WTC11 (cell line): ENCODE data around the gene ELFN1. TPM values are rescaled to one million over a fixed set of nuclear protein-coding genes. Genes with fewer than 3 reads are reported as not detected.

Experiments
- ATAC-seq: fragments of 200-7000 bp; cut with Tn5 transposase; 2 replicates; pipeline ENCODE4 v1.10.0; 2021; ENCODE audit warnings: mild to moderate bottlenecking, moderate library complexity
- CTCF ChIA-PET: fragments of 300-600 bp; sonication (Branson Sonifier 250); formaldehyde crosslinking; loops from one replicate; lab custom pipeline; 2021; ENCODE audit warnings: antibody characterized with exemption; lab: Charles Lee
- POLR2A ChIA-PET: fragments of 350-600 bp; sonication (Branson Sonifier 250); formaldehyde crosslinking; loops from one replicate; lab custom pipeline; 2021; ENCODE audit warnings: antibody characterized with exemption; lab: Charles Lee
- DNase-seq: peaks from one replicate; pipeline ENCODE4 v3.0.0; 2021; ENCODE audit warnings: low spot score
- H3K27ac Mint-ChIP-seq: 2 replicates; pipeline ENCODE4 v1.8.0; 2021; ENCODE audit warnings: mixed read lengths
- H3K27me3 Mint-ChIP-seq: 2 replicates; pipeline ENCODE4 v1.8.0; 2021; ENCODE audit warnings: low read depth, mild to moderate bottlenecking, moderate library complexity, mixed read lengths
- H3K36me3 Mint-ChIP-seq: 2 replicates; pipeline ENCODE4 v1.8.0; 2021; ENCODE audit warnings: mixed read lengths
- H3K4me1 Mint-ChIP-seq: 2 replicates; pipeline ENCODE4 v1.8.0; 2022; ENCODE audit warnings: mixed read lengths
- H3K4me3 Mint-ChIP-seq: 2 replicates; pipeline ENCODE4 v1.8.0; 2021; ENCODE audit warnings: mild to moderate bottlenecking, moderate library complexity, mixed read lengths
- H3K9me3 Mint-ChIP-seq: 2 replicates; pipeline ENCODE4 v1.8.0; 2021; ENCODE audit warnings: mixed read lengths
- ARID4B ChIP-seq: sonication (generic); formaldehyde crosslinking; IDR thresholded peaks from 2 replicates; pipeline ENCODE4 v1.8.0; 2023; ENCODE audit warnings: missing genetic modification reagents, mild to moderate bottlenecking, borderline replicate concordance
- E2F4 ChIP-seq: sonication (generic); formaldehyde crosslinking; IDR thresholded peaks from 2 replicates; pipeline ENCODE4 v1.8.1; 2022; ENCODE audit warnings: low read depth, mild to moderate bottlenecking, moderate library complexity, missing genetic modification reagents, borderline replicate concordance
- E2F5 ChIP-seq: sonication (generic); formaldehyde crosslinking; IDR thresholded peaks from 2 replicates; pipeline ENCODE4 v1.8.1; 2022; ENCODE audit warnings: mild to moderate bottlenecking, moderate library complexity, missing genetic modification reagents
- ESRRA ChIP-seq: sonication (generic); formaldehyde crosslinking; IDR thresholded peaks from 2 replicates; pipeline ENCODE4 v1.8.1; 2022; ENCODE audit warnings: mild to moderate bottlenecking, missing genetic modification reagents, borderline replicate concordance
- ETV6 ChIP-seq: sonication (generic); formaldehyde crosslinking; IDR thresholded peaks from 2 replicates; pipeline ENCODE4 v1.8.1; 2022; ENCODE audit warnings: mild to moderate bottlenecking, missing genetic modification reagents
- FOXJ3 ChIP-seq: sonication (generic); formaldehyde crosslinking; IDR thresholded peaks from 2 replicates; pipeline ENCODE4 v1.9.0; 2021; ENCODE audit warnings: missing genetic modification reagents, mild to moderate bottlenecking, borderline replicate concordance
- FOXP1 ChIP-seq: sonication (generic); formaldehyde crosslinking; IDR thresholded peaks from 2 replicates; pipeline ENCODE4 v1.8.0; 2022; ENCODE audit warnings: missing genetic modification reagents, mild to moderate bottlenecking, moderate library complexity, borderline replicate concordance
- GRHL2 ChIP-seq: fragments of 250-450 bp; sonication (Bioruptor Pico); IDR thresholded peaks from 2 replicates; pipeline ENCODE4 v1.8.0; 2022; ENCODE audit warnings: mild to moderate bottlenecking, moderate library complexity; ENCODE audit not compliant: insufficient replicate concordance, severe bottlenecking
- HMGA2 ChIP-seq: fragments of 250-450 bp; sonication (Bioruptor Pico); IDR thresholded peaks from 2 replicates; pipeline ENCODE4 v1.4.0; 2021; ENCODE audit warnings: mild to moderate bottlenecking, moderate library complexity
- MYBL2 ChIP-seq: sonication (generic); formaldehyde crosslinking; IDR thresholded peaks from 2 replicates; pipeline ENCODE4 v1.8.1; 2023; ENCODE audit warnings: mild to moderate bottlenecking, moderate library complexity, missing genetic modification reagents
- NFYB ChIP-seq: sonication (generic); formaldehyde crosslinking; conservative IDR thresholded peaks from 2 replicates; pipeline ENCODE4 v1.8.0; 2022; ENCODE audit warnings: low read depth, missing genetic modification reagents
- PRDM15 ChIP-seq: sonication (generic); formaldehyde crosslinking; IDR thresholded peaks from 2 replicates; pipeline ENCODE4 v1.8.0; 2022; ENCODE audit warnings: missing genetic modification reagents
- STAT6 ChIP-seq: sonication (generic); formaldehyde crosslinking; conservative IDR thresholded peaks from 2 replicates; pipeline ENCODE4 v1.8.1; 2023; ENCODE audit warnings: mild to moderate bottlenecking, low read depth, missing genetic modification reagents, moderate library complexity
- TEAD1 ChIP-seq: sonication (generic); formaldehyde crosslinking; IDR thresholded peaks from 2 replicates; pipeline ENCODE4 v1.8.0; 2022; ENCODE audit warnings: mild to moderate bottlenecking, missing genetic modification reagents
- ZBTB21 ChIP-seq: sonication (generic); formaldehyde crosslinking; IDR thresholded peaks from 2 replicates; pipeline ENCODE4 v1.8.1; 2023; ENCODE audit warnings: mild to moderate bottlenecking, missing genetic modification reagents, borderline replicate concordance
- ZNF317 ChIP-seq: sonication (generic); formaldehyde crosslinking; IDR thresholded peaks from 2 replicates; pipeline ENCODE4 v1.8.1; 2023; ENCODE audit warnings: low read depth, mild to moderate bottlenecking, moderate library complexity, missing genetic modification reagents, borderline replicate concordance
- ZNF416 ChIP-seq: fragments of 250-450 bp; sonication (Bioruptor Pico); IDR thresholded peaks from 2 replicates; pipeline ENCODE4 v1.9.0; 2021; ENCODE audit warnings: mild to moderate bottlenecking, inconsistent platforms
- ZNF423 ChIP-seq: fragments of 250-450 bp; sonication (Bioruptor Pico); IDR thresholded peaks from 2 replicates; pipeline ENCODE4 v2.1.2; 2022; ENCODE audit warnings: mild to moderate bottlenecking, moderate library complexity
- total RNA-seq: library from RNA; stranded (reverse); gene quantifications from 3 replicates; pipeline ENCODE4 v1.2.3, GENCODE V29; 2021
- TF ChIP-seq, protein P1 (sequence below): sonication (generic); formaldehyde crosslinking; conservative IDR thresholded peaks from 2 replicates; pipeline ENCODE4 v1.8.1; 2022; ENCODE audit warnings: mild to moderate bottlenecking, missing genetic modification reagents
- TF ChIP-seq, protein P2 (sequence below): fragments of 250-450 bp; sonication (Bioruptor Pico); IDR thresholded peaks from 2 replicates; pipeline ENCODE4 v1.9.0; 2021; ENCODE audit warnings: mild to moderate bottlenecking
- TF ChIP-seq, protein P3 (sequence below): sonication (generic); formaldehyde crosslinking; IDR thresholded peaks from 2 replicates; pipeline ENCODE4 v1.8.0; 2023; ENCODE audit warnings: missing genetic modification reagents

Gene ELFN1
- total RNA-seq, 1 experiment from 2014 or later: 4.6 TPM

GRCh38 chr7:1787241-1787640 is 117.2 kb downstream of the ELFN1 start:
- H3K4me1 Mint-ChIP-seq: no peaks in the 10 kb centered on the region
- TF ChIP-seq MYBL2 (CRISPR knock-in tag) (no peak), ARID4B (CRISPR knock-in tag) (no peak), TEAD1 (no peak), E2F5 (no peak), ZNF416 (no peak), NFYB (CRISPR knock-in tag) (no peak), ESRRA (CRISPR knock-in tag) (no peak), FOXJ3 (CRISPR knock-in tag) (no peak), ZNF317 (CRISPR knock-in tag) (no peak), STAT6 (CRISPR knock-in tag) (no peak), ZNF423 (no peak), FOXP1 (CRISPR knock-in tag) (no peak), ZBTB21 (no peak), ETV6 (CRISPR knock-in tag) (no peak), GRHL2 (CRISPR knock-in tag) (no peak), HMGA2 (CRISPR knock-in tag) (no peak)
- TF ChIP-seq, protein P1, sequence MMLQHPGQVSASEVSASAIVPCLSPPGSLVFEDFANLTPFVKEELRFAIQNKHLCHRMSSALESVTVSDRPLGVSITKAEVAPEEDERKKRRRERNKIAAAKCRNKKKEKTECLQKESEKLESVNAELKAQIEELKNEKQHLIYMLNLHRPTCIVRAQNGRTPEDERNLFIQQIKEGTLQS: no peak

DNA sequence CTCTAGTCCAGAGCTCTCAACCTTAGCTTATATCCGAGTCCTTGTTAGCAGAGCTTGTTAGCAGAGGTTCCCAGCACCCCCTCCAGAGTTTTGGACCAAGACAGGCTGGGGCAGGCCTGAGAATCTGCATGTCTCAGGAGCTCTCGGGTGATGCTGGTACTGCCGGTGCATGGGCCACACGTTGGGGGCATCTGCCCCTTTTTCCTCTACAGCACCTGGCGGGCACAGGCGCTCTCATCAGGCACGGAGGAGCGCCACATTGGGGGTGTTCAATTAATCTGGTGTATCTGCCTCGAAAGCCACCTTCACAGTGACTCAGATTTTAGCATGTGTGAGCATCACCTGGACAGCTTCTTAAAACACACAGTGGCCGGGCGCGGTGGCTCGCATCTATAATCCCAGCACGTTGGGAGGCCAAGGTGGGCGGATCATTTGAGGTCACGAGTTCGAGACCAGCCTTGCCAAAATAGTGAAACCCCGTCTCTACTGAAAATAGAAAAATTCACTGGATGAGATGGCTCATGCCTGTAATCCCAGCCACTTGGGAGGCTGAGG is 117.7 kb downstream of the ELFN1 start:
- no peaks in the 10 kb centered on the region for H3K4me1 Mint-ChIP-seq
- no peak overlapping the region for H3K27ac Mint-ChIP-seq
- no peak for DNase-seq
- ChIA-PET CTCF (no interaction called here), POLR2A (no interaction called here)
- peaks cover 8% of the 10 kb centered on the region for H3K27me3 Mint-ChIP-seq
- H3K36me3 Mint-ChIP-seq: peaks cover 10% of the 10 kb centered on the region
- H3K9me3 Mint-ChIP-seq: peaks cover 26% of the 10 kb centered on the region
- ATAC-seq: no peak
- H3K4me3 Mint-ChIP-seq: no peak overlapping the region
- TF ChIP-seq HMGA2 (CRISPR knock-in tag) (no peak), PRDM15 (CRISPR knock-in tag) (no peak), E2F4 (CRISPR knock-in tag) (no peak)
- TF ChIP-seq, protein P2, sequence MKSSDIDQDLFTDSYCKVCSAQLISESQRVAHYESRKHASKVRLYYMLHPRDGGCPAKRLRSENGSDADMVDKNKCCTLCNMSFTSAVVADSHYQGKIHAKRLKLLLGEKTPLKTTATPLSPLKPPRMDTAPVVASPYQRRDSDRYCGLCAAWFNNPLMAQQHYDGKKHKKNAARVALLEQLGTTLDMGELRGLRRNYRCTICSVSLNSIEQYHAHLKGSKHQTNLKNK (CRISPR knock-in tag): no peak
- TF ChIP-seq, protein P3, sequence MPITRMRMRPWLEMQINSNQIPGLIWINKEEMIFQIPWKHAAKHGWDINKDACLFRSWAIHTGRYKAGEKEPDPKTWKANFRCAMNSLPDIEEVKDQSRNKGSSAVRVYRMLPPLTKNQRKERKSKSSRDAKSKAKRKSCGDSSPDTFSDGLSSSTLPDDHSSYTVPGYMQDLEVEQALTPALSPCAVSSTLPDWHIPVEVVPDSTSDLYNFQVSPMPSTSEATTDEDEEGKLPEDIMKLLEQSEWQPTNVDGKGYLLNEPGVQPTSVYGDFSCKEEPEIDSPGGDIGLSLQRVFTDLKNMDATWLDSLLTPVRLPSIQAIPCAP (CRISPR knock-in tag): no peak

More at GRCh38 chr7:1787241-1787640, 117.2 kb downstream of the ELFN1 start:
- ChIA-PET POLR2A (no interaction called here), CTCF (no interaction called here)
- Mint-ChIP-seq H3K4me3 (no peak overlapping the region), H3K9me3 (peaks cover 23% of the 10 kb centered on the region), H3K27me3 (peaks cover 8% of the 10 kb centered on the region), H3K27ac (no peak overlapping the region), H3K36me3 (peaks cover 10% of the 10 kb centered on the region)
- ATAC-seq (peak; percentile 52), DNase-seq (no peak)
